H9 (cell line): Measurements from ENCODE around the gene NDUFAF2. TPM values are rescaled to one million over a fixed set of nuclear protein-coding genes. Genes with fewer than 3 reads are reported as not detected.

Experiments used
- DNase-seq: peaks from one replicate; pipeline ENCODE4 v3.0.0-alpha.2; 2017
- H2AFZ ChIP-seq: one replicate; pipeline ENCODE4 v1.6.1; 2013; ENCODE audit warnings: mild to moderate bottlenecking, low read length, control low read depth, moderate library complexity
- H2AK5ac ChIP-seq: 2 replicates; pipeline ENCODE4 v1.6.1; 2013; ENCODE audit warnings: low read length, control low read depth, mixed read lengths; ENCODE audit not compliant: insufficient read length
- H2BK120ac ChIP-seq: one replicate; pipeline ENCODE4 v1.6.1; 2013; ENCODE audit warnings: low read depth, mild to moderate bottlenecking, low read length, control low read depth, inconsistent platforms; ENCODE audit not compliant: poor library complexity, severe bottlenecking
- H2BK12ac ChIP-seq: 2 replicates; pipeline ENCODE4 v1.6.1; 2013; ENCODE audit warnings: low read length, control low read depth, mixed read lengths, low read depth; ENCODE audit not compliant: insufficient read length
- H2BK15ac ChIP-seq: 2 replicates; pipeline ENCODE4 v1.6.1; 2013; ENCODE audit warnings: low read depth, low read length, control low read depth
- H2BK20ac ChIP-seq: one replicate; pipeline ENCODE4 v1.6.1; 2013; ENCODE audit warnings: low read depth, mild to moderate bottlenecking, low read length, control low read depth, inconsistent platforms; ENCODE audit not compliant: poor library complexity, severe bottlenecking
- H2BK5ac ChIP-seq: 2 replicates; pipeline ENCODE4 v1.6.1; 2013; ENCODE audit warnings: low read length, control low read depth, mixed read lengths; ENCODE audit not compliant: insufficient read length
- H3K14ac ChIP-seq: 2 replicates; pipeline ENCODE4 v1.6.1; 2013; ENCODE audit warnings: low read length, control low read depth; ENCODE audit not compliant: insufficient read depth
- H3K18ac ChIP-seq: 2 replicates; pipeline ENCODE4 v1.6.1; 2013; ENCODE audit warnings: low read depth, mild to moderate bottlenecking, mixed read lengths, low read length, control low read depth; ENCODE audit not compliant: insufficient read length
- H3K23ac ChIP-seq: 2 replicates; pipeline ENCODE4 v1.6.1; 2013; ENCODE audit warnings: low read length, control low read depth, mixed read lengths, low read depth; ENCODE audit not compliant: insufficient read length
- H3K23me2 ChIP-seq: 2 replicates; pipeline ENCODE4 v1.6.1; 2013; ENCODE audit warnings: low read depth, mild to moderate bottlenecking, mixed read lengths, low read length, control low read depth; ENCODE audit not compliant: insufficient read length, poor library complexity, severe bottlenecking
- H3K27ac ChIP-seq: 2 replicates; pipeline ENCODE4 v1.5.1; 2013; ENCODE audit warnings: low read length, control low read depth, mixed read lengths, low read depth; ENCODE audit not compliant: insufficient read length
- H3K27me3 ChIP-seq: 2 replicates; pipeline ENCODE4 v1.6.1; 2013; ENCODE audit warnings: low read length, control low read depth, inconsistent platforms; ENCODE audit not compliant: insufficient read depth
- H3K4ac ChIP-seq: 2 replicates; pipeline ENCODE4 v1.6.1; 2013; ENCODE audit warnings: low read depth, mild to moderate bottlenecking, control low read depth, inconsistent platforms, low read length, moderate library complexity
- H3K4me1 ChIP-seq: 2 replicates; pipeline ENCODE4 v1.6.1; 2013; ENCODE audit warnings: low read length, control low read depth, inconsistent platforms; ENCODE audit not compliant: insufficient read depth
- H3K4me2 ChIP-seq: 2 replicates; pipeline ENCODE4 v1.6.1; 2013; ENCODE audit warnings: low read length, control low read depth, mixed read lengths; ENCODE audit not compliant: insufficient read length, insufficient read depth
- H3K56ac ChIP-seq: 2 replicates; pipeline ENCODE4 v1.6.1; 2013; ENCODE audit warnings: low read depth, mild to moderate bottlenecking, mixed read lengths, low read length, control low read depth; ENCODE audit not compliant: insufficient read length
- H3K79me1 ChIP-seq: 2 replicates; pipeline ENCODE4 v1.6.1; 2013; ENCODE audit warnings: low read depth, mild to moderate bottlenecking, moderate library complexity, low read length, control low read depth, inconsistent platforms; ENCODE audit not compliant: insufficient read depth, poor library complexity, severe bottlenecking
- H3K79me2 ChIP-seq: 2 replicates; pipeline ENCODE4 v1.6.1; 2013; ENCODE audit warnings: low read length, control low read depth, inconsistent platforms; ENCODE audit not compliant: insufficient read depth
- H3K9ac ChIP-seq: 2 replicates; pipeline ENCODE4 v1.6.1; 2013; ENCODE audit warnings: low read length, control low read depth, mixed read lengths; ENCODE audit not compliant: insufficient read length; ENCODE audit errors: extremely low read depth
- H3K9me3 ChIP-seq: one replicate; pipeline ENCODE4 v1.6.1; 2013; ENCODE audit warnings: low read depth, low read length, inconsistent platforms; ENCODE audit not compliant: control insufficient read depth
- H3T11ph ChIP-seq: one replicate; pipeline ENCODE4 v1.6.1; 2013; ENCODE audit warnings: mild to moderate bottlenecking, low read length, control low read depth, inconsistent platforms
- H4K20me1 ChIP-seq: one replicate; pipeline ENCODE4 v1.6.1; 2013; ENCODE audit not compliant: control insufficient read depth, insufficient read length, insufficient read depth
- H4K5ac ChIP-seq: 2 replicates; pipeline ENCODE4 v1.6.1; 2013; ENCODE audit warnings: low read depth, mild to moderate bottlenecking, mixed read lengths, low read length, control low read depth; ENCODE audit not compliant: insufficient read length
- H4K8ac ChIP-seq: replicated peaks from 2 replicates; pipeline ENCODE4 v1.6.1; 2013; ENCODE audit warnings: low read length, control low read depth, mixed read lengths, low read depth; ENCODE audit not compliant: insufficient read length
- H4K91ac ChIP-seq: 2 replicates; pipeline ENCODE4 v1.6.1; 2013; ENCODE audit warnings: low read depth, mild to moderate bottlenecking, moderate library complexity, mixed read lengths, low read length, control low read depth; ENCODE audit not compliant: insufficient read length
- H3K27ac Mint-ChIP-seq, 3 experiments: 2 replicates in 2 of 3; 3 replicates in 1 of 3; pipeline ENCODE4 v1.8.0; 2020 to 2021; ENCODE audit warnings: mixed read lengths in 3 of 3, mild to moderate bottlenecking in 1 of 3, moderate library complexity in 1 of 3
- H3K27me3 Mint-ChIP-seq: 2 replicates; pipeline ENCODE4 v1.8.0; 2021; ENCODE audit warnings: low read depth, mild to moderate bottlenecking, moderate library complexity, mixed read lengths
- H3K36me3 Mint-ChIP-seq, 3 experiments: 2 replicates in 2 of 3; 3 replicates in 1 of 3; pipeline ENCODE4 v1.8.0; 2020 to 2021; ENCODE audit warnings: low read depth in 3 of 3, mixed read lengths in 3 of 3; ENCODE audit not compliant: insufficient read depth in 1 of 3
- H3K4me1 Mint-ChIP-seq, 2 experiments: 2 replicates each; pipeline ENCODE4 v1.8.0; 2020; ENCODE audit warnings: mixed read lengths in 2 of 2
- H3K4me3 Mint-ChIP-seq, 2 experiments: 2 replicates in 1 of 2; 3 replicates in 1 of 2; pipeline ENCODE4 v1.8.0; 2020 to 2021; ENCODE audit warnings: mild to moderate bottlenecking in 2 of 2, mixed read lengths in 2 of 2, moderate library complexity in 1 of 2
- H3K9me3 Mint-ChIP-seq, 2 experiments: 2 replicates in 1 of 2; 3 replicates in 1 of 2; pipeline ENCODE4 v1.8.0; 2020; ENCODE audit warnings: mild to moderate bottlenecking in 2 of 2, mixed read lengths in 2 of 2, moderate library complexity in 1 of 2
- WGBS: extraction: QIAGEN DNeasy Blood & Tissue Kit; methylation state at CpG from one replicate; pipeline ENCODE4 v1.1.7; 2013; ENCODE audit warnings: missing lambda C conversion rate, low lambda C conversion rate, mixed read lengths; ENCODE audit not compliant: insufficient read length; ENCODE audit errors: extremely low coverage; 5-methylcytosine and 5-hydroxymethylcytosine counted together
- total RNA-seq: library from RNA; stranded (reverse); gene quantifications from 2 replicates; pipeline ENCODE4 v1.2.1, GENCODE V29; 2021
- TF ChIP-seq, protein P1 (sequence below): fragments of 200-600 bp; sonication (generic); conservative IDR thresholded peaks from 3 replicates; pipeline ENCODE4 v1.8.0; 2021; ENCODE audit warnings: antibody characterized with exemption, mild to moderate bottlenecking

NDUFAF2 gene
- total RNA-seq, 1 experiment from 2014 or later, result 31.4 TPM

- DNase-seq, result no peak
- H3K23ac ChIP-seq, result no peak overlapping the region
- WGBS, result no CpG with 5 or more reads among the region's 1 CpG
Measured at GRCh38 chr5:61171479-61171878, 226.5 kb downstream of the NDUFAF2 start.

More at GRCh38 chr5:61171479-61171878, 226.5 kb downstream of the NDUFAF2 start:
- no peaks in the 10 kb centered on the region for H3K9me3 Mint-ChIP-seq
- TF ChIP-seq, protein P1, sequence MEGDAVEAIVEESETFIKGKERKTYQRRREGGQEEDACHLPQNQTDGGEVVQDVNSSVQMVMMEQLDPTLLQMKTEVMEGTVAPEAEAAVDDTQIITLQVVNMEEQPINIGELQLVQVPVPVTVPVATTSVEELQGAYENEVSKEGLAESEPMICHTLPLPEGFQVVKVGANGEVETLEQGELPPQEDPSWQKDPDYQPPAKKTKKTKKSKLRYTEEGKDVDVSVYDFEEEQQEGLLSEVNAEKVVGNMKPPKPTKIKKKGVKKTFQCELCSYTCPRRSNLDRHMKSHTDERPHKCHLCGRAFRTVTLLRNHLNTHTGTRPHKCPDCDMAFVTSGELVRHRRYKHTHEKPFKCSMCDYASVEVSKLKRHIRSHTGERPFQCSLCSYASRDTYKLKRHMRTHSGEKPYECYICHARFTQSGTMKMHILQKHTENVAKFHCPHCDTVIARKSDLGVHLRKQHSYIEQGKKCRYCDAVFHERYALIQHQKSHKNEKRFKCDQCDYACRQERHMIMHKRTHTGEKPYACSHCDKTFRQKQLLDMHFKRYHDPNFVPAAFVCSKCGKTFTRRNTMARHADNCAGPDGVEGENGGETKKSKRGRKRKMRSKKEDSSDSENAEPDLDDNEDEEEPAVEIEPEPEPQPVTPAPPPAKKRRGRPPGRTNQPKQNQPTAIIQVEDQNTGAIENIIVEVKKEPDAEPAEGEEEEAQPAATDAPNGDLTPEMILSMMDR, result no peak
- Histone ChIP-seq H3K79me1 (no peaks in the 10 kb centered on the region), H3K4me1 (no peaks in the 10 kb centered on the region), H3K27me3 (no peaks in the 10 kb centered on the region), H3K4ac (no peak overlapping the region), H2BK20ac (no peak overlapping the region), H3K14ac (no peak overlapping the region), H3K9ac (no peak overlapping the region), H4K8ac (no peak overlapping the region), H3K79me2 (no peaks in the 10 kb centered on the region), H2AFZ (no peak overlapping the region), H2BK12ac (no peak overlapping the region), H4K91ac (no peak overlapping the region), H2BK120ac (no peak overlapping the region), H4K5ac (no peak overlapping the region), H3K23me2 (no peaks in the 10 kb centered on the region), H2BK5ac (no peak overlapping the region), H3K4me2 (no peak overlapping the region), H3K9me3 (no peaks in the 10 kb centered on the region), H3K56ac (no peak overlapping the region), H2AK5ac (no peak overlapping the region), H4K20me1 (no peaks in the 10 kb centered on the region), H3K18ac (no peak overlapping the region), H3T11ph (no peak overlapping the region), H3K27ac (no peak overlapping the region), H2BK15ac (no peak overlapping the region)
- peaks cover 0 to 12% of the 10 kb centered on the region in 2 experiments; a peak in 3 of 4 replicates for H3K4me1 Mint-ChIP-seq
- H3K27ac Mint-ChIP-seq, result no peak overlapping the region
- H3K27me3 Mint-ChIP-seq, result no peaks in the 10 kb centered on the region
- H3K4me3 Mint-ChIP-seq, result no peak overlapping the region
- H3K36me3 Mint-ChIP-seq, result no peaks in the 10 kb centered on the region
